ENCODE data around the gene MYADM.

Gene MYADM

GRCh38 chr19:53881482-53882390, 14.1 kb downstream of the MYADM start, which contains the start of gene PRKCG (continued):
- TF ChIP-seq ZNF645 (tag by site-specific recombination; IDR thresholded peaks at IDR 0.05) (no peak), ZSCAN5A (tag by site-specific recombination; IDR thresholded peaks at IDR 0.05) (no peak), ZNF19 (tag by site-specific recombination; IDR thresholded peaks at IDR 0.05; ENCODE audit: low read depth) (no peak), ZNF560 (tag by site-specific recombination; IDR thresholded peaks at IDR 0.05; ENCODE audit: borderline replicate concordance) (peak; percentile 80), ZNF416 (tag by site-specific recombination; IDR thresholded peaks at IDR 0.05) (no peak), ZNF529 (tag by site-specific recombination; IDR thresholded peaks at IDR 0.05; ENCODE audit: insufficient replicate concordance) (no peak), KLF9 (tag by site-specific recombination; IDR thresholded peaks at IDR 0.05; ENCODE audit: low read depth) (peak; percentile 93), ZNF768 (tag by site-specific recombination; IDR thresholded peaks at IDR 0.05) (peak; percentile 92; the same call in 1 of the 2 replicates), ZNF707 (tag by site-specific recombination; IDR thresholded peaks at IDR 0.05) (no peak), GLI4 (tag by site-specific recombination; IDR thresholded peaks at IDR 0.05) (no peak), OVOL3 (tag by site-specific recombination; IDR thresholded peaks at IDR 0.05) (no peak), KLF1 (tag by site-specific recombination; IDR thresholded peaks at IDR 0.05) (peak; percentile 90), ZNF544 (tag by site-specific recombination; IDR thresholded peaks at IDR 0.05) (no peak), SALL2 (tag by site-specific recombination; IDR thresholded peaks at IDR 0.05; ENCODE audit: borderline replicate concordance) (no peak), ZNF221 (tag by site-specific recombination; IDR thresholded peaks at IDR 0.05; ENCODE audit: borderline replicate concordance) (no peak), ZNF626 (tag by site-specific recombination; IDR thresholded peaks at IDR 0.05) (no peak), ZBTB21 (tag by site-specific recombination; IDR thresholded peaks at IDR 0.05) (no peak), ZNF704 (tag by site-specific recombination; IDR thresholded peaks at IDR 0.05) (no peak), ZNF514 (tag by site-specific recombination; IDR thresholded peaks at IDR 0.05) (no peak), MEIS1 (CRISPR knock-in tag; IDR thresholded peaks at IDR 0.05; ENCODE audit: borderline replicate concordance) (no peak), KLF8 (tag by site-specific recombination; IDR thresholded peaks at IDR 0.05) (no peak), KLF7 (tag by site-specific recombination; IDR thresholded peaks at IDR 0.05; ENCODE audit: borderline replicate concordance) (no peak; the same call in 1 of the 2 replicates), ZNF302 (tag by site-specific recombination; IDR thresholded peaks at IDR 0.05; ENCODE audit: low read depth) (no peak), ZNF391 (tag by site-specific recombination; IDR thresholded peaks at IDR 0.05; ENCODE audit: borderline replicate concordance, low read depth) (no peak), ZBTB1 (tag by site-specific recombination; IDR thresholded peaks at IDR 0.05) (no peak), ZNF26 (tag by site-specific recombination; IDR thresholded peaks at IDR 0.05) (no peak), ZNF785 (tag by site-specific recombination; IDR thresholded peaks at IDR 0.05) (no peak), ZIC2 (tag by site-specific recombination; IDR thresholded peaks at IDR 0.05) (peak; percentile 84), PATZ1 (tag by site-specific recombination; IDR thresholded peaks at IDR 0.05) (peak; percentile 85), ZNF274 (IDR thresholded peaks at IDR 0.05; ENCODE audit: low read length) (no peak), ZNF274 (tag by site-specific recombination; IDR thresholded peaks at IDR 0.05; ENCODE audit: borderline replicate concordance) (no peak), ZSCAN4 (tag by site-specific recombination; IDR thresholded peaks at IDR 0.05) (no peak)
